ENCODE results near the gene TRUB2. TPM values are rescaled to one million over a fixed set of nuclear protein-coding genes. Genes with fewer than 3 reads are reported as not detected.
"Not testable (repeated sequence)": the region's sequence is repeated elsewhere in the genome, so short reads cannot be mapped to it uniquely, and the experiment has no call there.

Gene TRUB2
- total RNA-seq, 1 donor, result 4.5 TPM

DNA sequence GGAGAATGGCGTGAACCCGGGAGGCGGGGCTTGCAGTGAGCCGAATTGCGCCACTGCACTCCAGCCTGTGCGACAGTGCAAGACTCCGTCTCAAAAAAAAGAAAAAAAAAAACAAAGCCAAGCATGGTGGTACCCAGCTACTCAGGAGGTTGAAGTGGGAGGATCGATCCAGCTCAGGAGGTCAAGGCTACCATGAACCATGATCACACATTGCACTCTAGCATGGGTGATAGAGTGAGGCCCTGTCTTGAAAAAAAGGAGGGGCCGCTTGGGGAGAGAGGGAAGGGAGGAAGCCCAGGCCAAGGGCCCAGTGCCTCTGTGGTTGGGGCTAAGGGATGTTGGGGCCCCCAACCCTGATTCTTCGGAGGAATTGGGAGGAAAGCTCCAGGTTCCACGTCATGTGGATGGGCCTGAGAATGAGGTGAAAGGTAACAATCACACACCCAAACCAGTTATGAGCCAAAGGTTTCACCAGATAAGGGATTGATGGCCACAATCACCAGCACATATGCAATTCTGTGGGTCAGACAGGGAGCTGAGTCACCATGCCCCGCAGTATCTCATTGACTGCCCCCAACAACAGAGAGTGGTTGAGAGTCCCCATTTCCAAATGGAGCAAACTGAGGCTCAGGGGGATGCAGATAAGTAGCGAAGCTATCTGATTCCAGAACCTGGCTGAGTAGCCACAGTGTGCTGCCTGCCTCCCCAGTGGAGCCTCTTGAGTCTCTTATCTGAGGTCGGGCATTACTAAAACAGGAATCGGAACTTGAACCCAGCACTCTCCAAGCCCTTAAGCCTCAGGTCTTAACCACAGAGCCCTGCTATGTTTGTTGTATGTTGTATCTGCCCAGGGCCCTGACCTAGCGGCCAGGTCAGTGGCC is 25.7 kb downstream of the TRUB2 start:
- no peak overlapping the region for H3K4me3 ChIP-seq (ENCODE audit: low read length)
- no peaks in the 10 kb centered on the region for H3K4me1 ChIP-seq (ENCODE audit: insufficient read depth, low read length)
- no peaks in the 10 kb centered on the region for H3K27me3 ChIP-seq (ENCODE audit: insufficient read depth, low read length)
- no peaks in the 10 kb centered on the region for H3K9me3 ChIP-seq (ENCODE audit: low read depth, low read length)

- no peaks in the 10 kb centered on the region for H3K9me3 ChIP-seq (ENCODE audit: low read depth, low read length)
- no peaks in the 10 kb centered on the region for H3K27me3 ChIP-seq (ENCODE audit: insufficient read depth, low read length)
- H3K4me1 ChIP-seq (ENCODE audit: insufficient read depth, low read length), result no peaks in the 10 kb centered on the region
- H3K4me3 ChIP-seq (ENCODE audit: low read length), result no peak overlapping the region
Measured at GRCh38 chr9:128294142-128294541, 28.1 kb downstream of the TRUB2 start.

- Histone ChIP-seq H3K4me3 (ENCODE audit: low read length) (no peak overlapping the region), H3K9me3 (ENCODE audit: low read depth, low read length) (no peaks in the 10 kb centered on the region), H3K27me3 (ENCODE audit: insufficient read depth, low read length) (no peaks in the 10 kb centered on the region), H3K4me1 (ENCODE audit: insufficient read depth, low read length) (no peaks in the 10 kb centered on the region)
Measured at GRCh38 chr9:128293091-128293490, 29.2 kb downstream of the TRUB2 start.

GRCh38 chr9:128292009-128292408 is 30.2 kb downstream of the TRUB2 start:
- Histone ChIP-seq H3K4me3 (ENCODE audit: low read length) (no peak overlapping the region), H3K27me3 (ENCODE audit: insufficient read depth, low read length) (no peaks in the 10 kb centered on the region), H3K4me1 (ENCODE audit: insufficient read depth, low read length) (no peaks in the 10 kb centered on the region), H3K9me3 (ENCODE audit: low read depth, low read length) (no peaks in the 10 kb centered on the region)

- H3K4me3 ChIP-seq (ENCODE audit: low read length), result no peak overlapping the region
- no peaks in the 10 kb centered on the region for H3K4me1 ChIP-seq (ENCODE audit: insufficient read depth, low read length)
- H3K27me3 ChIP-seq (ENCODE audit: insufficient read depth, low read length), result no peaks in the 10 kb centered on the region
- H3K9me3 ChIP-seq (ENCODE audit: low read depth, low read length), result no peaks in the 10 kb centered on the region
Measured at GRCh38 chr9:128288273-128289004, 33.8 kb downstream of the TRUB2 start.

DNA sequence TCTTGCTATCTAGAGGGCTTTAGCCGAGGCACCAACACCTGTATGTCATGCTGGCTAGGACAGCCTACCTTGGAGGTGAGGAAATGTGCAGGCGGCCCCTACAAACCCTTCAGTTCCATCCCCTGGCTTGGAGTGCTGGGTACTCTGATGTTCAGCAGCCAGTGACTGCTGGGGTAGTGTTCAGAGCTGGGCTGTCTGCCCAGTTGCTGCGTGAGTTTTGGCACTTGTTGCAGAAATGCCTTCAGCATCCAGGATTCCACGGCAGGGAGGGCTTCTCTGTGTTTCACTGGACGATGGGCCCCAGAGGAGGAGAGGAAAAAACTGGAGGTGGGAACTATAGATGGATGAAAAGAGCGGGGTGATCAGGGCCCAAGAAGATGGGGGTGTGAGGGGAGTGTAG is 35.8 kb downstream of the TRUB2 start:
- H3K9me3 ChIP-seq (ENCODE audit: low read depth, low read length), result no peaks in the 10 kb centered on the region
- no peaks in the 10 kb centered on the region for H3K27me3 ChIP-seq (ENCODE audit: insufficient read depth, low read length)
- H3K4me1 ChIP-seq (ENCODE audit: insufficient read depth, low read length), result no peaks in the 10 kb centered on the region
- no peak overlapping the region for H3K4me3 ChIP-seq (ENCODE audit: low read length)

DNA sequence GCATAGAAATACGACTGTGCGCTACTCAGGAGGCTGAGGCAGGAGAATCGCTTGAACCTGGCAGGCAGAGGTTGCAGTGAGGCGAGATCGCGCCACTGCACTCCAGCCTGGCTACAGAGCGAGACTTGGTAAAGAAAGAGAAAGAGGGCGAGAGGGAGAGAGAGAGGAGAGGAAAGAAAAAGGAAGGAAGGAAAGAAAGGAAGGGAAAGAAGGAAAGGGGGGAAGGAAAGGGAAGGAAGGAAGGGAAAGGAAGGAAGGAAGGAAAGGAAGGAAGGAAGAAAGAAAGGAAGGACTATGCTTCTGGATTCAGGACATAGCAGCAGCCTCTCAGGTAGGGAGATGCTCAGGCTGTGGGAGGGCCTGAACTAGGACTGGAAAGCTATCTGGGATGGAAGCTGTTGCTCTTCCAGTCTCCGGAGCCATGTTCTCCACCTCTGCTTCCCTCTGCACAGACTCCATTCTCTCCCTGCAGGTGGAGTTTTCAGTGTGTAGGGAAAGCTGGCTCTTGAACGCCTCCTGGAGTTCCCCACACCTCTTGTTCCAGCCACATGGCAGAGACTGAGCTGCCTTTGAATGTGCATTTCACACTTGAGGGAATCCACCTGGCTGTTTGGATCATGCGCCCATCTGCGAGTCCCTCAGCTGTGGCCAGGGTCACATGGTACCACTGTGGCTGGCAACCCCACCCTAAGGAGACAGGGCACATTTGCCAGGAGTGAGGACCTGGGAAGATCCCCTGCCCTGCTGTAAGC is 37.0 kb downstream of the TRUB2 start:
- no peaks in the 10 kb centered on the region for H3K9me3 ChIP-seq (ENCODE audit: low read depth, low read length)
- H3K27me3 ChIP-seq (ENCODE audit: insufficient read depth, low read length), result no peaks in the 10 kb centered on the region
- H3K4me1 ChIP-seq (ENCODE audit: insufficient read depth, low read length), result peaks cover 1% of the 10 kb centered on the region
- H3K4me3 ChIP-seq (ENCODE audit: low read length), result no peak overlapping the region

- Histone ChIP-seq H3K27me3 (ENCODE audit: insufficient read depth, low read length) (no peaks in the 10 kb centered on the region), H3K9me3 (ENCODE audit: low read depth, low read length) (no peaks in the 10 kb centered on the region), H3K4me3 (ENCODE audit: low read length) (no peak overlapping the region), H3K4me1 (ENCODE audit: insufficient read depth, low read length) (peaks cover 4% of the 10 kb centered on the region)
Measured at GRCh38 chr9:128282500-128282899, 39.7 kb downstream of the TRUB2 start.

DNA sequence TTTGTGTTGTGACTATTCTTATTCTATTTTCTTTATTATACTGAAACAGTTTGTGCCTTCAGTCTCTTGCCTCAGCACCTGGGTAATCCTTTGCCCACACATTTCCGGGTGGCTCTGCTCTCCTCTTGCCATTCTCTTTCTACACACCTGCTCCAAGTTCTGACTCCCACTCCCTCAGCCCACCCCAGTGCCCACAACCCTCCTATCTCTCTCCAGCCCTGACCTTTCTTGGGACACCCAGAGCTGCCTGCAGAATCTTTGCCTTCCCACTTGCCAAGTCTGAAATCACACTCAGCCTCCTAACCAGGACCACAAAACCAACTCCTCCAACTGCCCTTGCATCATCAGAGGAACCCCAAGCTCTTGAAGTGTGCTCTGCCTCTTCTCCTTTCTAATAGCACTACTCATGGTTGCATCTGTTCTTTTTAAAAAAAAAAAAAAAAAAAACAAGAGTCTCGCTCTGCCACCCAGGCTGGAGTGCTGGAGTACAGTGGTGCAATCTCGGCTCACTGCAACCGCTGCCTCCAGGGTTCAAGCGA is 42.1 kb downstream of the TRUB2 start:
- Histone ChIP-seq H3K4me3 (ENCODE audit: low read length) (no peak overlapping the region), H3K27me3 (ENCODE audit: insufficient read depth, low read length) (no peaks in the 10 kb centered on the region), H3K9me3 (ENCODE audit: low read depth, low read length) (no peaks in the 10 kb centered on the region), H3K4me1 (ENCODE audit: insufficient read depth, low read length) (peaks cover 15% of the 10 kb centered on the region)

DNA sequence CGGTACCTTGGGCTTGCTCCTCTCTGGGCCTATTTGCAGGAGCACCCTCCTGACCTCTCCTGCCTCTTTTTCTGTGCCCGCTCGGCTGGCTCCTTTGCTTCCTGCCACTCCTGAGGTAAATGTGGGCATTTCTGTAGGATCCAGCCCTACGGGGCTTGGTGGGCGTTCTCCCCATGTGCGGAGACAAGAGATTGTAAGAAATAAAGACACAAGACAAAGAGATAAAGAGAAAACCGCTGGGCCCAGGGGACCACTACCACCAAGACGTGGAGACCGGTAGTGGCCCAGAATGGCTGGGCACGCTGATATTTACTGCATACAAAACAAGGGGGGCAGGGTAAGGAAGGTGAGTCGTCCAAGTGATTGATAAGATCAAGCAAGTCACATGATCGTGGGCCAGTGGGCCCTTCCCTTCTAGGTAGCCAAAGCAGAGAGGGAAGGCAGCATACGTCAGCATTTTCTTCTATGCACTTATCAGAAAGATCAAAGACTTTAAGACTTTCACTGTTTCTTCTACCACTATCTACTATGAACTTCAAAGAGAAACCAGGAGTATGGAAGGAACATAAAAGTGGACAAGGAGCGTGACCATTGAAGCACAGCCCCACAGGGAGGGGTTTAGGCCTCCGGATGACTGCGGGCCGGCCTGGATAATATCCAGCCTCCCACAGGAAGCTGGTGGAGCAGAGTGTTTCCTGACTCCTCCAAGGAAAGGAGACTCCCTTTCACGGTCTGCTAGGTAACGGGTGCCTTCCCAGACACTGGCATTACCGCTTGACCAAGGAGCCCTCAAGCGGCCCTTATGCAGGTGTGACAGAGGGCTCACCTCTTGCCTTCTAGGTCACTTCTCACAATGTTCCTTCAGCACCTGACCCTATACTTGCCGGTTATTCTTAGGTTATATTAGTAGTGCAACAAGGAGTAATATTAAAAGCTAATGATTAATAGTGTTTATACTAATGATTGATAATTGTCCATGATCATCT is 42.9 kb downstream of the TRUB2 start:
- H3K4me3 ChIP-seq (ENCODE audit: low read length); H3K9me3 ChIP-seq (ENCODE audit: low read depth, low read length); H3K27me3 ChIP-seq (ENCODE audit: insufficient read depth, low read length): not testable (repeated sequence)
- peaks cover 23% of the 10 kb centered on the region for H3K4me1 ChIP-seq (ENCODE audit: insufficient read depth, low read length)

GRCh38 chr9:128276574-128277270 is 45.5 kb downstream of the TRUB2 start:
- peaks cover 26% of the 10 kb centered on the region for H3K4me1 ChIP-seq (ENCODE audit: insufficient read depth, low read length)
- H3K9me3 ChIP-seq (ENCODE audit: low read depth, low read length), result no peaks in the 10 kb centered on the region
- peak overlapping the region; percentile 71 for H3K4me3 ChIP-seq (ENCODE audit: low read length)
- H3K27me3 ChIP-seq (ENCODE audit: insufficient read depth, low read length), result no peaks in the 10 kb centered on the region

DNA sequence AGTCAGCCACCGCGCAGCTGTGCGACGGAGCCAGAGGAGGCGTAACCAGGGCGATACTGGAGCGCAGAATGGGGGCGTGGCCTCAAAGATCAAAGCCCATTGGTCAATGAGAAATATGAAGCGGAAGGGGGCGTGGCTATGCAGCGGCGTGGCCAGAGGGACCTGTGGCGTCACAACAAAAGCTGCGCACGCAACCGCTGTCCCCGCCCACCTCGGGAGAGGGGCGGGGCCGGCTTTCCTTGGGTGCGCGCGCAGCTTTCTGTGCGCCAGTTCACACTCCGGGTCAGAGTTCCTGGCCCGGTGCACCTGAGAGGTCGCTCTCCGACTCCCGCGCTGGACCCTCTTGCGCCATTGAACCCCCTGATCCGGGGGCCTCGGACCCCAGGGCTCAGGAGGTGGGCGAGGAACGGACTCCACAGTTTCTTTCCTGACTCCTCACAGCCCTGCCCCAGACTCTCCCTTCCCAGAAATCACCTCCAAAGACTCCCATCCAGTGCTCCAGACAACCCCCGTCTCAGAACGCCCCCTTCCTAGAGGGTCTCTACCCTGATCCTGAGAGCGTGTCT is 46.2 kb downstream of the TRUB2 start, which contains the start of gene SWI5:
TSS of gene SWI5 (plus strand) at position 269 of the 566 bp plus-strand sequence.
- Histone ChIP-seq H3K4me3 (ENCODE audit: low read length) (peak within 1 kb of the TSS; percentile 71), H3K4me1 (ENCODE audit: insufficient read depth, low read length) (peaks cover 26% of the 10 kb centered on the region), H3K27me3 (ENCODE audit: insufficient read depth, low read length) (no peaks in the 10 kb centered on the region), H3K9me3 (ENCODE audit: low read depth, low read length) (no peaks in the 10 kb centered on the region)

Measured in mononuclear cell (primary cell).